GM12872 (cell line): ENCODE results near the gene PRPF6.

Experiments
- TF ChIP-seq, protein P1 (sequence below): IDR thresholded peaks from 3 replicates; pipeline ENCODE4 v1.5.1; 2011; ENCODE audit warnings: low read depth, mild to moderate bottlenecking, low read length, moderate library complexity; ENCODE audit not compliant: insufficient read depth

PRPF6 gene

DNA sequence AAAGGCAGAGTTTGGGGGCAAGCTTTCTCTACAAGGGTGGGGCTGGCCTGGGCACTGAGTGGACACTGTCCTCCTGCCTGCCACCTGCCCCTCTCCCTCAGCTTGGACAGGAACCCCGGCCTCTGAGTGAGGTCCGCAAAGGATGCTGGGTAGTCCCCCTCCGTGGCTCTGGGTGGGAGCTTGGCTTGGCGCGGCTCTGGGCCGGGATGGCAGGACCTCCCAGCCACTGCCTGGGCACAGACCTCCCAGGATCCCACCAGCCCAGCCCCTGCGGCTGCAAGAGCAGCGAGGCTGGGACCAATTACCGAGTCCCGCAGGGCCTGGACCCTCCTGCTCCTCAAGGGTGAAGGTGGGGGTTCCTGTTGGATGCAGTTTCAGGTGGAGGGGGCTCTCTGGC is 71.4 kb downstream of the PRPF6 start:
- TF ChIP-seq, protein P1, sequence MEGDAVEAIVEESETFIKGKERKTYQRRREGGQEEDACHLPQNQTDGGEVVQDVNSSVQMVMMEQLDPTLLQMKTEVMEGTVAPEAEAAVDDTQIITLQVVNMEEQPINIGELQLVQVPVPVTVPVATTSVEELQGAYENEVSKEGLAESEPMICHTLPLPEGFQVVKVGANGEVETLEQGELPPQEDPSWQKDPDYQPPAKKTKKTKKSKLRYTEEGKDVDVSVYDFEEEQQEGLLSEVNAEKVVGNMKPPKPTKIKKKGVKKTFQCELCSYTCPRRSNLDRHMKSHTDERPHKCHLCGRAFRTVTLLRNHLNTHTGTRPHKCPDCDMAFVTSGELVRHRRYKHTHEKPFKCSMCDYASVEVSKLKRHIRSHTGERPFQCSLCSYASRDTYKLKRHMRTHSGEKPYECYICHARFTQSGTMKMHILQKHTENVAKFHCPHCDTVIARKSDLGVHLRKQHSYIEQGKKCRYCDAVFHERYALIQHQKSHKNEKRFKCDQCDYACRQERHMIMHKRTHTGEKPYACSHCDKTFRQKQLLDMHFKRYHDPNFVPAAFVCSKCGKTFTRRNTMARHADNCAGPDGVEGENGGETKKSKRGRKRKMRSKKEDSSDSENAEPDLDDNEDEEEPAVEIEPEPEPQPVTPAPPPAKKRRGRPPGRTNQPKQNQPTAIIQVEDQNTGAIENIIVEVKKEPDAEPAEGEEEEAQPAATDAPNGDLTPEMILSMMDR, result no peak

DNA sequence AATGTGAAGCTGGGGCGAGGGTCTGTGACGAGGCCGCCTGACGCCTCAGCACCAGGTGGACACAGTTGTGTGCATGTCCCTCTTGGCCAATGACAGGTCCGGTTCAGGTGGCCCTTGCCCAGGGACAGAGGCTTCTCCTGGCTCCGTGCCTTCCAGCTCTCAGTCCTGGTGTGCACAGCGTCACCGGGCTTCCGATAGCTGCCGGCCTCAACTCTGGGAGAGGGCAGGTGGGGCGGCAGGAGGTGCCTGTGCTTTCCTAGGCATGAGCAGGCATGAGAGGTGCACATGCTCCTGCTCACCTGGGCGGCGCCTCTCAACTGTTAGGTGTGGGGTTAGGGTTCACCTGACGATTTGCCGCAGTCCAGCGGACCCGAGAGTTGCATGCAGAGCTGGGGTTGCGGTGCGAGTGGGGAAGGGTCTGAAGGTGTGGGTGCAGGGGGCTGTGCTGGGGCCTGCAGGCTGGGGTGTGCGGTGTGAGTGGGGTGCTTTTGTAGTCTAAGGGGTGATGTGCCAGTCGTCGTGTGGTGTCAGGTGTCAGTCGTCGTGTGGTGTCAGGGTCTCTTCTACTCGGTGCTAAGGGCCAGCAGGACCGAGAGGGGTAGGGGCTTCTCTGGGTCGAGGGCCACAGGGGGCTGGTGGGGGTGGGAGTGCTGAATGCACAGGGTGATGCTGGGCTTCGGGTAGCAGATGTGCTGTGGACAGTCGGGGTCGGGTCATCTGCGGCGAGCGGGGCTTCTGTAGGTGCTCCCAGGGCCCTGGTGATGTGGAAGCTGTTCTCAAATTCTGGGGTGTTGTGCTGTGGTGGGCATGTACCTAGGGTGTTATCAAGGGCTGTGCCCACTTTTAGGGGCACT is 72.3 kb downstream of the PRPF6 start:
- TF ChIP-seq, protein P1, result no peak

DNA sequence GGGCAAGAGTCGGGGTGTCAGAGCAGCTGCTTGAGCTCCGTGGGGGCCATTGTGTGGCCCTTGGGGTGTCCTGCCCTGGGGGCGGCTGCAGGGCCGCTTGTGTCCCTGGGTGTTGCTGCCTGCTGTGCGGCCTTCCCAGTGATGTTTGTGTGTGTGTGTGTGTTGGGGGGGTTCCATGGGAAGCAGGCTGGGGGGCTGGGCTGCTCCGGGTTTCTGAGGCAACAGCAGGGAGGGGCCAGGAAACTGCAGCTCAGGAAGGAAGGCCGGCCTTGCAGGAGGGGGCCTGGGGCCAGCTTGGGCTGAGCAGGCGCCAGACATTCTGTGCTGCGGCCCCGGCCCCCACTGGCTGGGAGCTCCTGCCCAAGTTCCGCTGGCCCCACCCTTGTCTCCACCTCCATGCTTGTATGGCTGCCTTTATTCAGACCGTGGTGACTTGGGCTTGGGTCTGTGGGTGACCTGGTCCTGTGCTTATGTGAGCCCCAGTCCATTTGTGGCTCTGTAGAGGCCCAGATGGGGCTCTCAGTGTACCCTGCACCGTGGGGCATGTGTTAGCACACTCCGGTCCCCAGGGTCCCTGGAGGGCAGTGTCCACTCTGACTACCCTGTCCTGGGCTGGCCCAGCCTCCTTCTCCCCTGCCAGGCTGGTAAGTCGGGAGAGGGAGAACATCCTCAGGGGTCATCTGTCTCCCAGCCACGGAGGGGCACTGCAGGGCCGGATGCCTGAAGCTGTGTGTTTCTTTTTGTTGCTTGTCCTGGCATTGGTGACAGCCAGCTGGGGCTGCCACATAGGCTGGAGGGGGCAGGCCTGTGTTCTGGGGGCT is 73.1 kb downstream of the PRPF6 start:
- TF ChIP-seq, protein P1, result peak; percentile 58

DNA sequence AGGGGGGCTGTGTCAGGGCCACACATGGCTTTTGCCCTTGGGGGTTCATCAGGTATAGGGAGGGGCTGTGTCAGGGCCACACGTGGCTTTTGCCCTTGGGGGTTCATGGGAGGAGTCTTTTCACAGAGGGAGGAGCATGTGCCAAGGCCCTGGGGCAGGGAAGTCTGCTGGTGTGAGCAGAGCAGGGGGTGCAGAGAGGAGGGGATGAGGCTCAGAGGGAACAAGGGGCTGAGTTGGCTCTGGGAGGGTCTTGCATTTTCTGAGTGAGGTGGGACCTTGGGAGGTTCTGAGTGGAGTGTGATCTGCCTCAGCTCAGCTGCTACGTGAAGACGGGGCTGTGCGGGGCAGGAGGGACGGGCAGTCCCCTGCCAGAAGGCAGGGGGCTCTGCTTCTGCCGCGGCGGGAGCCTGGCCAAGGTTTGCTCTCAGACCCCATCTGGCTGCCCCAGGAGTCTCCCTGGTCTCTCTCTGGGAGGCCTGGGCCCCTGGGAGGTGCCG is 74.5 kb downstream of the PRPF6 start:
- TF ChIP-seq, protein P1, result no peak

DNA sequence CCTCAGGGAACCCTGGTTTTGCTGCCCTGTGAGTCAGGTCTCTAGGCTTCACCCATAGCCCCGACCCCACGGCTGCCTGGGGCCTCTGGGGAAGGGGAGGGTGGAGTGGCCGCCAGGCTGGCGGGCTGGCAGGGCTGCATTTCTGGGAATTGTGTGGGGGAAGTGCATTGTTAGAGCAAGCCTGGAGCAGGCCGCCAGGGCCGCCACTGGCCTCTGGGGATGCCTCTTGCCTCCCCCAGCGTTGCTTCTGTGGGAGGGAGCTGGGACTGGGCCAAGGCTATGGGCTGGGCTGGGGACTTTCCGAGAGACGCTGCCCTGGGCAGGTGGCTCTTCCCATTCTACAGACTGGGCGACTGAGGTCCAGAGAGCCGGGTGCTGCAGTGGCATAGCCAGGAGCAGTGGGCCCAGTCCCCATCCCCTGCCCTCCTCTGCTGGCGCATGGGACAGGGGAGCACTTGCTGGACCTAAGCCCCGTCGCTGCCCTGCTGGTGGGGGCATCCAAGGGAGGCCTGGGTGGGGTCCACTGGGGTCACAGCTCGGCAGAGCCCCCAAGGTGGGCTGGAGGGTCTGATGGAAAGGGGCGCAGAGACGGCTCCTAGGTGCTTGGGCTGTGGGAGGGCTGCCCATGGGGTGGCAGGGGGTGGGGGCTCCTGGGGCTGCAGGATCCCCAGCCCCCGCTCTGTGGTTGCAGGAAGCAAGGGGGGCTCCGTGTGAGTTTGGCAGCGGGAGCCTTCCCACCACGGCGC is 75.1 kb downstream of the PRPF6 start:
- TF ChIP-seq, protein P1, result no peak

DNA sequence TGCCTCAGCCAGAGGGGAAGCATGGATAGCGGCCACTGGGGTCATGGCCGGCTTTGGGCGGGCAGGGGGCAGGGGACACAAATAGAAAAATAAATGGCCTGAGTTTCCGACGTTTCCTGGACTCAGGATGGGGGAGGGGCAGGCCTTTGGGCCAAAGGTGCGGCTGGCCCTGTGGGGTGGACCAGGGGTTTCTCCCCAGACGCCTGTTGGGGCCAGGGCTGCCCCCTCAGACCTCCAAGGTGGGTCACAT is 75.6 kb downstream of the PRPF6 start:
- TF ChIP-seq, protein P1, result no peak
